Breast epithelium (tissue), 3 donors: ENCODE data around the gene ANKS1B.

ENCODE experiments used
- CTCF ChIP-seq, 3 donors: fragments of 450-650 bp; IDR thresholded peaks; one replicate each; pipeline ENCODE4 v1.5.1; 2016 to 2017; ENCODE audit warnings: antibody characterized with exemption in 3 of 3, mild to moderate bottlenecking in 3 of 3, moderate library complexity in 3 of 3
- POLR2A ChIP-seq: fragments of 450-650 bp; IDR thresholded peaks from one replicate; pipeline ENCODE4 v1.6.1; 2016; ENCODE audit warnings: antibody characterized with exemption, mild to moderate bottlenecking, moderate library complexity
- POLR2AphosphoS5 ChIP-seq, 3 donors: sonication (generic); formaldehyde crosslinking; IDR thresholded peaks; one replicate each; pipeline ENCODE4 v1.6.1; 2017; ENCODE audit warnings: antibody characterized with exemption in 3 of 3

DNA sequence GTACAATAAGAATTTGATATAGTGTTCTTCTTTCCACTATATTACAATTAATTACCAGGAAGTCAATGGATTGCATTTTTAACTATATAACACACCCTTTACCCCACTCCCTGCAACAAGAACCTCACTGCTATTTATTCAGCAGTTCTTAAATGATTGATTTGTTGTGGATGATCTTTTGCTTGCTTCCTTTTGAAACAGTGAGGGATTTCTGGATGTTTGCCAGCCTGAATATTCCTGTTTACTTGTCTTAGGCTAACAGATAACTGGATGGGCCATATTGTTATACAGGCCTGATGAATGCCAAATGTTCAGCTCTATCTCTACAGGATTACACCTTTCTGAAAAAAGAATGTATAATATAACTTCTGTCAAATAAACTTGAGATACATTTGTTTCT is 842.1 kb downstream of the ANKS1B start:
- no peak for TF ChIP-seq CTCF (IDR thresholded peaks at IDR 0.05)
- TF ChIP-seq POLR2A: no peak
- TF ChIP-seq POLR2AphosphoS5 (IDR thresholded peaks at IDR 0.05): no peak
